Measurements from ENCODE around the gene SLK. TPM values are rescaled to one million over a fixed set of nuclear protein-coding genes. Genes with fewer than 3 reads are reported as not detected.

SLK gene
- total and polyA plus RNA-seq, 2 donors (not counting 3 experiments of a cell fraction or from before 2014, with no cell fraction given), result 4.5 to 36.0 TPM

DNA sequence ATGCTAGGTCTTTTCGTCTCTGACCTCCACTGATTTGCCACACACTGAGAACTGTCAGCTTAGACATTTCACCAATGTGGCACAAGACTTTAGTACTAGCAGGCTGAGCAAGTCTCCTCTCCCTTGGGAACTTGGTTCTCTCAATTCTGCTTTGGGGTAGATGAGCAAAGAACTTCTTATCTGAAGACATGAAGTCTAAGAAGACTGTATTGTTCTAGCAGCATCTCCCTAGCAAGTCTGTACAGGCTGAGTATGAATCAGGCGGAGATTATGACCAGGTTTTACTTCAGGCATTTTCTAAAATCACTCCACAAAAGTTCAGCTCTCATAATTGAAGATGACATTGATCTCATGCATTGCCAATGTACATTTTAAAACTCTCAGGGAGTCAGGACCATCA is 25.1 kb upstream of the SLK start:
- DNase-seq (ENCODE audit: low read depth, low spot score) (no peak), FAIRE-seq (no peak)
- no peaks in the 10 kb centered on the region for H3K4me1 ChIP-seq (ENCODE audit: control insufficient read depth, extremely low read depth, insufficient read depth, low read length)
- no peaks in the 10 kb centered on the region for H4K20me1 ChIP-seq (replicated peaks; ENCODE audit: control insufficient read depth, extremely low read depth, insufficient read depth, low read length)
- H3K9ac ChIP-seq (replicated peaks; ENCODE audit: extremely low read depth, insufficient read depth, low read length), result no peak overlapping the region
- no peaks in the 10 kb centered on the region for H3K9me3 ChIP-seq (replicated peaks; ENCODE audit: control insufficient read depth, insufficient read depth, low read length)
- no peak for TF ChIP-seq POLR2AphosphoS5 (IDR thresholded peaks at IDR 0.05; ENCODE audit: insufficient read depth, low read depth, low read length)
- no peak for TF ChIP-seq POLR2A (IDR thresholded peaks at IDR 0.05; ENCODE audit: low read depth, low read length)
- no peak for TF ChIP-seq MYC (IDR thresholded peaks at IDR 0.05; ENCODE audit: low read depth, low read length)
- no peak for TF ChIP-seq GATA2 (IDR thresholded peaks at IDR 0.05; ENCODE audit: insufficient read depth, insufficient read length, low read depth, low read length)
- TF ChIP-seq, protein P1, sequence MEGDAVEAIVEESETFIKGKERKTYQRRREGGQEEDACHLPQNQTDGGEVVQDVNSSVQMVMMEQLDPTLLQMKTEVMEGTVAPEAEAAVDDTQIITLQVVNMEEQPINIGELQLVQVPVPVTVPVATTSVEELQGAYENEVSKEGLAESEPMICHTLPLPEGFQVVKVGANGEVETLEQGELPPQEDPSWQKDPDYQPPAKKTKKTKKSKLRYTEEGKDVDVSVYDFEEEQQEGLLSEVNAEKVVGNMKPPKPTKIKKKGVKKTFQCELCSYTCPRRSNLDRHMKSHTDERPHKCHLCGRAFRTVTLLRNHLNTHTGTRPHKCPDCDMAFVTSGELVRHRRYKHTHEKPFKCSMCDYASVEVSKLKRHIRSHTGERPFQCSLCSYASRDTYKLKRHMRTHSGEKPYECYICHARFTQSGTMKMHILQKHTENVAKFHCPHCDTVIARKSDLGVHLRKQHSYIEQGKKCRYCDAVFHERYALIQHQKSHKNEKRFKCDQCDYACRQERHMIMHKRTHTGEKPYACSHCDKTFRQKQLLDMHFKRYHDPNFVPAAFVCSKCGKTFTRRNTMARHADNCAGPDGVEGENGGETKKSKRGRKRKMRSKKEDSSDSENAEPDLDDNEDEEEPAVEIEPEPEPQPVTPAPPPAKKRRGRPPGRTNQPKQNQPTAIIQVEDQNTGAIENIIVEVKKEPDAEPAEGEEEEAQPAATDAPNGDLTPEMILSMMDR (IDR thresholded peaks at IDR 0.05; ENCODE audit: extremely low read depth in 1 of 2, insufficient read depth in 1 of 2, low read depth in 1 of 2, low read length in 2 of 2), result no peak
- TF ChIP-seq FOS (IDR thresholded peaks at IDR 0.05; ENCODE audit: borderline replicate concordance, insufficient read depth, low read length), result no peak
- TF ChIP-seq JUN (IDR thresholded peaks at IDR 0.05; ENCODE audit: borderline replicate concordance, insufficient read depth, insufficient read length, low read depth), result no peak
- TF ChIP-seq, protein P2, sequence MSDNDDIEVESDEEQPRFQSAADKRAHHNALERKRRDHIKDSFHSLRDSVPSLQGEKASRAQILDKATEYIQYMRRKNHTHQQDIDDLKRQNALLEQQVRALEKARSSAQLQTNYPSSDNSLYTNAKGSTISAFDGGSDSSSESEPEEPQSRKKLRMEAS (IDR thresholded peaks at IDR 0.05; ENCODE audit: insufficient read depth, insufficient read length), result no peak
- TF ChIP-seq EZH2 (IDR thresholded peaks at IDR 0.05; ENCODE audit: borderline replicate concordance, low read depth, low read length, severe bottlenecking), result no peak
- intact Hi-C loops (cut with micrococcal nuclease), result no loop called here
- H3K4me2 ChIP-seq (ENCODE audit: insufficient read depth, low read length), result no peak overlapping the region
- dilution Hi-C loops (cut with MboI; ENCODE audit: extremely low pct_ligation_motif_present, low sequenced_read_pairs), result no loop called here
- H3K79me2 ChIP-seq (ENCODE audit: control insufficient read depth, insufficient read depth, low read length), result no peaks in the 10 kb centered on the region
- H3K9me1 ChIP-seq (replicated peaks; ENCODE audit: control insufficient read depth, extremely low read depth, insufficient read depth, low read length), result no peaks in the 10 kb centered on the region
- ChIA-PET CTCF (interaction anchor here (1.0 to 1.4 kb wide), 3 partner anchors 20 to 42 kb away, joined by 3 read pairs; partner anchors contain the start of gene STN1), POLR2A (no interaction called here)
- no peaks in the 10 kb centered on the region for H3K36me3 ChIP-seq (ENCODE audit: control insufficient read depth in 2 of 2, extremely low read depth in 1 of 2, insufficient read depth in 2 of 2, low read length in 2 of 2)
- no peak overlapping the region for H2AFZ ChIP-seq (ENCODE audit: low read depth, low read length)
- BruUV-seq (replicated peaks), result no TSS peak
- H3K27me3 ChIP-seq (ENCODE audit: control insufficient read depth in 2 of 2, insufficient read depth in 2 of 2, low read length in 2 of 2), result no peaks in the 10 kb centered on the region
- no peak overlapping the region for H3K4me3 ChIP-seq (replicated peaks in 1 of 3; ENCODE audit: insufficient read depth in 1 of 3, low read depth in 1 of 3, low read length in 3 of 3)
- H3K27ac ChIP-seq (ENCODE audit: insufficient read depth, low read depth, low read length), result no peak overlapping the region

All from endothelial cell of umbilical vein (primary cell).